Mesothelial cell of epicardium (in vitro differentiated cells): ENCODE measurements around the gene PIGU. TPM values are rescaled to one million over a fixed set of nuclear protein-coding genes. Genes with fewer than 3 reads are reported as not detected.
"Not testable (repeated sequence)": the region's sequence is repeated elsewhere in the genome, so short reads cannot be mapped to it uniquely, and the experiment has no call there.

Source experiments
- DNase-seq, 2 experiments: peaks; one replicate each; pipeline ENCODE4 v3.0.0; 2021; ENCODE audit warnings: low spot score in 2 of 2; ENCODE audit not compliant: unreplicated experiment in 2 of 2
- H3K27ac Mint-ChIP-seq: 2 replicates; pipeline ENCODE4 v1.8.0; 2021; ENCODE audit warnings: mixed read lengths
- H3K27me3 Mint-ChIP-seq: 2 replicates; pipeline ENCODE4 v1.8.0; 2021; ENCODE audit warnings: low read depth, mixed read lengths
- H3K36me3 Mint-ChIP-seq: 2 replicates; pipeline ENCODE4 v1.8.0; 2021; ENCODE audit warnings: mixed read lengths
- H3K4me1 Mint-ChIP-seq: 2 replicates; pipeline ENCODE4 v1.8.0; 2021; ENCODE audit warnings: mixed read lengths
- H3K4me3 Mint-ChIP-seq: 2 replicates; pipeline ENCODE4 v1.8.0; 2021; ENCODE audit warnings: mild to moderate bottlenecking, moderate library complexity, mixed read lengths
- H3K9me3 Mint-ChIP-seq: 2 replicates; pipeline ENCODE4 v1.8.0; 2021; ENCODE audit warnings: mixed read lengths
- total RNA-seq: library from RNA; stranded (reverse); gene quantifications from 3 replicates; pipeline ENCODE4 v1.2.1, GENCODE V29; 2021
- TF ChIP-seq, protein P1 (sequence below): fragments of 200-600 bp; sonication (generic); IDR thresholded peaks from one replicate; pipeline ENCODE4 v1.5.0; 2021; ENCODE audit warnings: antibody characterized with exemption; ENCODE audit not compliant: unreplicated experiment

PIGU gene
- total RNA-seq, 1 donor from 2014 or later = 32.6 TPM

DNA sequence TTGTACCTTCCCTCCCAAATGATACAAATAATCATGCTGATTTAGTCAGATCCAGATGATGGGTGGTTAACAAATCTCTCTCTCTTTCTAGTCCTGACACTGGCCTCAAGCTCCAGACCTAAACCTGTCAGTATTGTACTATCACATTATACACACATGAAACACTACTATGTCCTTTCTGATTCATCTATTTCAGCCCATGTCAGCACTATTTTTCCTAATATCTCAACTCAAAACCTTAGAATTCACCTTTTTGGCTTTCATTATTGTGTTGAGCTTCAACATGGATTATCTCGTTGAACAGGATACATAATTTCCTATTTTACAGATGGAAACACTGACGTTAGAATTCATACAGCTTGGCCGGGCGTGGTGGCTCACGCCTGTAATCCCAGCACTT is 3.5 kb downstream of the PIGU start:
- H3K27me3 Mint-ChIP-seq = no peaks in the 10 kb centered on the region
- peaks cover 16% of the 10 kb centered on the region for H3K4me1 Mint-ChIP-seq
- H3K9me3 Mint-ChIP-seq = peaks cover 4% of the 10 kb centered on the region
- H3K4me3 Mint-ChIP-seq = no peak overlapping the region
- TF ChIP-seq, protein P1, sequence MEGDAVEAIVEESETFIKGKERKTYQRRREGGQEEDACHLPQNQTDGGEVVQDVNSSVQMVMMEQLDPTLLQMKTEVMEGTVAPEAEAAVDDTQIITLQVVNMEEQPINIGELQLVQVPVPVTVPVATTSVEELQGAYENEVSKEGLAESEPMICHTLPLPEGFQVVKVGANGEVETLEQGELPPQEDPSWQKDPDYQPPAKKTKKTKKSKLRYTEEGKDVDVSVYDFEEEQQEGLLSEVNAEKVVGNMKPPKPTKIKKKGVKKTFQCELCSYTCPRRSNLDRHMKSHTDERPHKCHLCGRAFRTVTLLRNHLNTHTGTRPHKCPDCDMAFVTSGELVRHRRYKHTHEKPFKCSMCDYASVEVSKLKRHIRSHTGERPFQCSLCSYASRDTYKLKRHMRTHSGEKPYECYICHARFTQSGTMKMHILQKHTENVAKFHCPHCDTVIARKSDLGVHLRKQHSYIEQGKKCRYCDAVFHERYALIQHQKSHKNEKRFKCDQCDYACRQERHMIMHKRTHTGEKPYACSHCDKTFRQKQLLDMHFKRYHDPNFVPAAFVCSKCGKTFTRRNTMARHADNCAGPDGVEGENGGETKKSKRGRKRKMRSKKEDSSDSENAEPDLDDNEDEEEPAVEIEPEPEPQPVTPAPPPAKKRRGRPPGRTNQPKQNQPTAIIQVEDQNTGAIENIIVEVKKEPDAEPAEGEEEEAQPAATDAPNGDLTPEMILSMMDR = no peak
- no peak for DNase-seq
- H3K36me3 Mint-ChIP-seq = peaks cover 4% of the 10 kb centered on the region
- no peak overlapping the region for H3K27ac Mint-ChIP-seq

DNA sequence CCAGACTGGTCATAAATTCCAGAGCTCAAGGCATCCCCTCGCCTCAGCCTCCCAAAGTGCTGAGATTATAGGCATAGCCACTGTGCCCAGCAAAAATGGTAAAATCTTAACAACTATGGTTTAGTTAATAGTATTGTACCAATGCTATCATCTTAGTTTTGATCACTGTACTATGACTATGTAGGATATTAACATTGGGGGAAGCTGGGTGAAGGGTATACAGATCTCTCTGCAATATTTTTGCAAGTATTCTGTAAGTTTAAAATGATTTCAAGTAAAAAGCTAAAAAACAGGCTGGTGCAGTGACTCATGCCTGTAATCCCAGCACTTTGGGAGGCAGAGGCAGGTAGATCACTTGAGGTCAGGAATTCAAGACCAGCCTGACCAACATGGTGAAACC is 7.8 kb downstream of the PIGU start:
- DNase-seq = no peak
- Mint-ChIP-seq H3K4me1 (no peaks in the 10 kb centered on the region), H3K27me3 (no peaks in the 10 kb centered on the region), H3K36me3 (peaks cover 9% of the 10 kb centered on the region), H3K9me3 (peaks cover 4% of the 10 kb centered on the region), H3K27ac (no peak overlapping the region), H3K4me3 (no peak overlapping the region)
- TF ChIP-seq, protein P1 = no peak

DNA sequence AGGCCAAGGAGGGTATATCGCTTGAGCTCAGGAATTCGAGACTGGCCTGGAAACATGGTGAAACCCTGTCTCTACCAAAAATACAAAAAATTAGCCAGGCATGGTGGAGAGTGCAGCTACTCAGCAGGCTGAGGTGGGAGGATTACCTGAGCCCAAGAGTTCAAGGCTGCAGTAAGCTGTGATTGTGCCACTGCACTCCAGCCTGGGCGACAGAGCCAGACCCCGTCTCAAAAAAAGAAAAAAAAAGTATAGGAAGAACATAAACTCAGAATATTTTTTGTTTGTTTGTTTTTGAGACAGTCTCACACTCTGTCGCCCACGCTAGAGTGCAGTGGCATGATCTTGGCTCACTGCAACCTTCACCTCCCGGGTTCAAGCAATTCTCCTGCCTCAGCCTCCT is 12.1 kb downstream of the PIGU start:
- not testable (repeated sequence) for H3K4me3 Mint-ChIP-seq, H3K27me3 Mint-ChIP-seq

DNA sequence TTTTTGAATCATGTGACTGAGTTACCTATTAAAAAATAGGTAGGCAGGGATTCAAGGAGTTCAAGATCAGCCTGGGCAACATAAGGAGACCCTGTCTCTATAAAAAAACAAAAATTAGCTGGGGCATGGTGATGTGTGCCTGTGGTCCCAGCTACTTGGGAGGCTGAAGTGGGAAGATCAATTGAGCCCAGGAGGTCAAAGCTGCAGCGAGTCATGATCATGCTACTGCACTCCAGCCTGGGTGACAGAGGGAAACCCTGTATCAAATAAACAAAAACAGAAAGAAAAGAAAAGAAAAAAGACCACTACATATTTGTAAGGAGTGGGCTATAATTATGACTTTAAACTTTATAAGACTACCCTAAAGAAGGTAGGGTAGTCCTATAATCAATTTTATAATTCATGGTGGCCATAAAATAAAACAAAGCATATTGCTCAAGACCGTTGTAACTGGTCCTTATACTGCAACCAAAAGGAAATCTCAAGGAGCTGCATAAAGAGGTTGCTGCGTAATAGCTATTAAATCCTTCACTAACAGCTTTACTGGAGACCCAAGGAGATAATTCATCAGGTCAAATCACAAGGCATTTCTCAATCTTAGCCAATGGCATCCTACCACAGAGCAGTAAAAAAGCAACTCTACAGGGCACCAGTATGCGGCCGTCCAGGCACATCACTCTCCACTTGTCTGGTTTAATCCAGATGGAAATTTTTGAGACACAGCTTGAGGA is 13.5 kb downstream of the PIGU start:
- TF ChIP-seq, protein P1 = no peak
- H3K4me1 Mint-ChIP-seq = no peaks in the 10 kb centered on the region
- no peak overlapping the region for H3K27ac Mint-ChIP-seq
- no peaks in the 10 kb centered on the region for H3K27me3 Mint-ChIP-seq
- no peaks in the 10 kb centered on the region for H3K9me3 Mint-ChIP-seq
- no peak for DNase-seq
- no peak overlapping the region for H3K4me3 Mint-ChIP-seq
- H3K36me3 Mint-ChIP-seq = peaks cover 7% of the 10 kb centered on the region

More for the DNA sequence above, 12.1 kb downstream of the PIGU start:
- DNase-seq, H3K9me3 Mint-ChIP-seq, H3K27ac Mint-ChIP-seq, H3K36me3 Mint-ChIP-seq, H3K4me1 Mint-ChIP-seq: not testable (repeated sequence)

DNA sequence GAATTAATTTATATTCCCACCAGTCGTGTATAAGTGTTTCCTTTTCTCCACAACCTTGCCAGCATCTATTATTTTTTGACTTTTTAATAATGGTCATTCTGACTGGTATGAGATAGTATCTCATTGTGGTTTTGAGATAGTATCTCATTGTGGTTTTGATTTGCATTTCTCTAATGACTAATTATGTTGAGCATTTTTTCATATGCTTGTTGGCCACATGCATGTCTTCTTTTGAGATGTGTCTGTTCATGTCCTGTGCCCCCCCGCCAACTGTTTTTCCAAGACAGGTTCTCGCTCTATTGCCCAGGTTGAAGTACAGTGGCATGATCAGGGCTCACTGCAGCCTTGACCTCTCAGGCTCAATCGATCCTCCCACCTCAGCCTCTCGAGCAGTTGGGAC is 15.1 kb downstream of the PIGU start:
- not testable (repeated sequence) for H3K4me1 Mint-ChIP-seq, DNase-seq, H3K9me3 Mint-ChIP-seq, H3K27ac Mint-ChIP-seq, H3K4me3 Mint-ChIP-seq, H3K27me3 Mint-ChIP-seq
- peaks cover 12% of the 10 kb centered on the region for H3K36me3 Mint-ChIP-seq

DNA sequence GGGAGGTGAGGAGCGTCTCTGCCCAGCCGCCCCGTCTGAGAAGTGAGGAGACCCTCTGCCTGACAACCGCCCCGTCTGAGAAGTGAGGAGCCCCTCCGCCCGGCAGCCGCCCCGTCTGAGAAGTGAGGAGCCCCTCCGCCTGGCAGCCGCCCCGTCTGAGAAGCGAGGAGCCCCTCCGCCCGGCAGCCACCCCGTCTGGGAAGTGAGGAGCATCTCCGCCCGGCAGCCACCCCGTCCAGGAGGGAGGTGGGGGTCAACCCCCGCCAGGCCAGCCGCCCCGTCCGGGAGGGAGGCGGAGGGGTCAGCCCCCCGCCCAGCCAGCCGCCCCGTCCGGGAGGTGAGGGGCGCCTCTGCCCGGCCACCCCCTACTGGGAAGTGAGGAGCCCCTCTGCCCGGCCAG is 18.2 kb downstream of the PIGU start:
- not testable (repeated sequence) for DNase-seq, H3K9me3 Mint-ChIP-seq, H3K27ac Mint-ChIP-seq, H3K4me3 Mint-ChIP-seq, H3K27me3 Mint-ChIP-seq, H3K4me1 Mint-ChIP-seq
- peaks cover 20% of the 10 kb centered on the region for H3K36me3 Mint-ChIP-seq

DNA sequence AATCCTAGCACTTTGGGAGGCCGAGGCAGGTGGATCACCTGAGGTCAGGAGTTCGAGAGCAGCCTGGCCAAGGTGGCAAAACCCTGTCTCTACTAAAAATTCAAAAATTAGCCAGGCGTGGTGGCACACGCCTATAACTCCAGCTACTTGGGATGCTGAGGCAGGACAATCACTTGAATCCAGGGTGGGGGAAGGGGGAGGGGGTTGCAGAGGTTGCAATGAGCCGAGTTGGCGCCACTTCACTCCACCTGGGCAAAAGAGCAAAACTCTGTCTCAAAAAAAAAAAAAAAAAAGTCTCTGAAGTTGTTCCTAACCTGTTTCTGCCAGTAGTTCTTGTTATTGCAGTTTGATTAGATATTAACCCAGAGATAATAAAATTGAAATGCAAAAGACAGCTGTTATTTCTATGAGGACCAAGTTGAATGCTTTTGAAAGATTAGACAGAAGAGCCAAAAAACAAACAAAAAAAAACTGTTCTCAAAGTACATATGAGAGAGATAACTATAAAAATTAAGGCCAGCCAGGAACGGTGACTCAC is 22.6 kb downstream of the PIGU start:
- Mint-ChIP-seq H3K27me3 (no peaks in the 10 kb centered on the region), H3K4me1 (no peaks in the 10 kb centered on the region), H3K9me3 (peaks cover under 1% of the 10 kb centered on the region), H3K36me3 (peaks cover 39% of the 10 kb centered on the region), H3K4me3 (no peak overlapping the region), H3K27ac (no peak overlapping the region)
- DNase-seq = no peak
- TF ChIP-seq, protein P1 = no peak
